Occipital lobe (tissue), 2 donors: ENCODE measurements around the gene ALDH1B1. TPM values are rescaled to one million over a fixed set of nuclear protein-coding genes. Genes with fewer than 3 reads are reported as not detected.
"Not testable (repeated sequence)": the region's sequence is repeated elsewhere in the genome, so short reads cannot be mapped to it uniquely, and the experiment has no call there.

Experiments used
- DNase-seq: peaks from one replicate; lab custom pipeline; 2025; lab: John Stamatoyannopoulos, UW
- total RNA-seq: library from RNA; depleted of rRNA; stranded (reverse); fragments of >200 nt; gene quantifications from one replicate; pipeline ENCODE4 v1.2.3, GENCODE V29; 2014

The ALDH1B1 gene
- total RNA-seq, 1 donor from 2014 or later = 11.9 TPM

DNA sequence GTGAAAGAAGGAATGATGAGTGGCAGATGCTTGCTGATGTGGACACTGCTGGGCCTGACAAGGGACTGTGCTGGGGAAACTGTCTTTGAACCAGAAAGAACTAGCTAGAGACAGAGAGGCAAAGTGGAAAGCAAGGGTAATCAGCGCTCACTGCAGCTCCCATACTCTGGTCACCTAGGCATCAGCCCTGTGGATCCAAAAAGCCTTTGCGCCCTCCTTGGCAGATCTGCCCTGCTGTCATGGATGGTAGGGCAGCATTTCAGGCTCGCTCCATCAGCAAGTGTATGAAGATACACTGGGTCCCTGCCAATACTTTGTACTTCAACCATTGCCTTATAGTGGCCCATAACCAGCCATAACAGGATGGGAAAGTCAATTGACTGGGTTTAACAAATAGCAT lies 6.6 kb upstream of the ALDH1B1 start:
- no peak for DNase-seq

DNA sequence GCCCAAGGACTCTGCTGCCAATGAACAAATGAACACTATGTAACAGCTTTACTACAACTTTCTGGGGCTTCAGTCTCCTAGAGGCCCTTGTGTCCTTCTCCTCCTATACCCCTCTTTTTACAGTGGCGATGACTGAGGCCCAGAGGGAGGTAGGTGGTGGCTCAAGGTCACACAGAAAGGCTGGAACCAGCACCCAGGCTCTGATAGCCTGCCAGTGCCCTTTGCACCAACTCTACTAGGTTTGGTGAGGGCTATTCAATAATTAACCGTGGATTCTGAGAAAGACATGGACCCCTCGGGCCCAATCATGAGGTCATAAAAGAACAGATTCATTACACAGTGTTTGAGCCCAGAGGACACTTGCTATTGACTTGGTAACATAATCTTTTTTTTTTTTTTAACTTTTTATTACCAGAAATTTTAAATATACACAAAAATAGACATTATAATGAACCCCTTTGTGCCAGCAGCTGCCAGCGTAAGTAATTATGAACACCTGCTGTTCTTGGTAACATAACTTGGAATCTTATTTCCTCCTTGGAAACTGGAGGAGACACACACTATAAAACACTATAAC lies 6.1 kb upstream of the ALDH1B1 start:
- DNase-seq = no peak

DNA sequence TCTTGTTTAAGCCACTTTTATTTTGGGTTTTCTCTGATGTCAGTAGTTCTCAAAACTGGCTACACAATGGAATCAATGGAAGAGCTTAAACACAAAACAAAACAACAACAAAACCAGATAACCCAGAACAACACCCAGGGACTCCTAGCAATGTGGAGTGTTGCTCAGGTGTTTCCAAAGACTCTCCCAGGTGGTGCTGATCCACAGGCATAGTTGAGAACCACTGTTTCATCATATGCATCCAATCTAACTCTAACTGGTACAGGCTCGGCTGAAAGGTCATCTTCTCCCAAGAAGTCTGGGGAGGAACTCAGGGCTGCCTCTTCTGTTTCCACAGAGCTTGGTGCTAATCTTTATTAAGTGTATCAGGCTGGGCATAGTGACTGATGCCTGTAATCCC lies 5.4 kb upstream of the ALDH1B1 start:
- no peak for DNase-seq

DNA sequence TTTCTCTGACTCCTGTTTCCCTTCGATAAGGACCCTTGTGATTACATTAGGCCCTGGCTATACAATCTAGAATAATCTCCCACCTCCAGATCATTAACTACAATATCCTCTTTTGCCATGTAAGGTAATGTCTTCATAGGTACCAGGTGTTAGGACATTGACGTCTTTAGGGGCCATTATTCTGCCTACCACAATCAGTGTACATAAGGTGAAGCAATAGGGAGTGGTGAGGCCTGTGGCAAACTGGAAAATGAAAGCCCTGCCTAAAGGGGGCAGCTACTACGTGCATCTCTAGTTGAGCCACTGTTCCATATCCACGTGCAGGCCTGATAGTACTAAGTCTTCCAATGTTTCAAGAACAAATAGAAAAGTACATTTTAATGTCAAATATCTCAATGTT lies 4.8 kb upstream of the ALDH1B1 start:
- DNase-seq = no peak

DNA sequence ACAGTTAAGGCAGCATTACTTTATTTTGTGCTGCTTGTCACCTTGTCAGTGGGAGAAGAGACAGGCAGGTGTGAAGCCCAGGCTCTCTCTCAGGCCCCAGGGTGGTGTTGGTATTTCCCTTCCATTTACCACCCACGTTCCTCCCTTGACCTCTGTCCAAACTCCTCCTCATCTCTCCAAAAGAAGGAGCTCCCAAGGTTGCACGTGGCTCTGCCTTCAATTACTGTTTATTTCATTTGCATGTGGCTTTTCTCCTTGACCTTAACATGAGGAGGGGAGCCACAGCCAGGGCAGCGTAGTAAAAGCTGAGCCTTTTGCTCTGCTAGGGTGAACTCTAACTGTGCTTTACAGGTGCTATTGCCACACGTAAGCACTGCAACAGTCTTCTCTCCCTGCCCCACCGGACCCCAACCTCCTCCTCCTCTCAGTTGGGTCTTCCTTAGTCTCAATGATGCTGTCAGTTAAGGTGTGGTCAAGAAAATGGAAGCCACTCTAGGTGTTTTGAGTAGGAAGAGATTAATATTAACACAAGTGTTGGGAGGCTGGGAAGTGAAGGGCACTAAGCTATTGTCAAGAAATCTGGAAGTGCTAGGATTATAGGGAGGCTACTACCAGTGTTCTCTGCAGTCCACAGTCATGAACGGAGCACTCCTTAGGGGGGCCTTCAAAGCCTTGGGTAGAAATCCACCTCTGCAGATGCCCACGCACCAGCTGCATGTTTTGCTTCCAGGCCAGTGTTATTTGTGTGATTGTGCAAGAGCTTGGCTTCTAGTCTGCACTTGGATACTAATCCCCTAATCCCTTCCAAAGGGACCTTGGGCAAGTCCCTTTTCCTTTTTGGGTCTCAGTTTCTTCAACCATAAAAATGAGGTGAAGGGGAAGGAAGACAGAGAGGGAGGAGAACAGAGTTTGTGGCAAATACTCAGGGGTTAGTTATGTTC lies 3.9 kb upstream of the ALDH1B1 start:
- DNase-seq = no peak

DNA sequence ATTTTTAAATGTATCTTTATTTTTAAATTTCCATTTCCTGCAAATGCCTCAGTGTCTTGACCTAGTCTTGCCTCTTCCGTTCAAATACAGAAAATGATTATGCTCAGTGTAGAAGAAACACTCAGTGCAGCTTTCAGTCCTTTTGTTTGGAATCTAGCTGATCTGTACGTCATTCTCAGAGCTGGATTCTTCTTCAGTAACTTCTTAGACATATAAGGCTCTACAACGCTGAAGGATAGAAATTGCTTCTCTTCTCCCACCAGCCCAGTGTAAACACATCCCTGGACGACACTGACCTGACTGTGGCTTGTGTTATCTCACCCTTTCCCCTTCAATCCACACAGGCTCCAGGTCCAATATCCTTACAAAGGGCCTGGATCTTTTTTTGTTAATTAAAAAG lies 3.2 kb upstream of the ALDH1B1 start:
- no peak for DNase-seq

DNA sequence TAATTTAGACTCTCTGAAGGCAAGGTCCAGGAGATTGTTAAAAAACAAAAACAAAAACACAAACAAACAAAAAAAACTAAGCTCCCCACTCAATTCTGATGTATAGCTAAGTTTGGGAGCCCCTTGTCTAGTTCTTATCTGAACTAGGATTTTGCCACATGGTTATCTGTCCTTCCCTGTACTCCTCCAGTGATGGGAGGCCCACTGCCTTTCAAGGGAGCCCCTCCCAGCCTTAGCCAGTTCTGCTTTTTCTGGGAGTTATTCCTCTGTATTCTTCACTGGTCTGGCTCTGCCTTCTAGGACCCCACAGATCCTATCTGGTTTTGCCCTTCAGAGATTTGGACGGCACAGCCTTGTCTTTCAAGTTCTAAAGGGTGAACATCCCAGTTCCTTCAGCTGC lies 2.1 kb upstream of the ALDH1B1 start:
- no peak for DNase-seq

DNA sequence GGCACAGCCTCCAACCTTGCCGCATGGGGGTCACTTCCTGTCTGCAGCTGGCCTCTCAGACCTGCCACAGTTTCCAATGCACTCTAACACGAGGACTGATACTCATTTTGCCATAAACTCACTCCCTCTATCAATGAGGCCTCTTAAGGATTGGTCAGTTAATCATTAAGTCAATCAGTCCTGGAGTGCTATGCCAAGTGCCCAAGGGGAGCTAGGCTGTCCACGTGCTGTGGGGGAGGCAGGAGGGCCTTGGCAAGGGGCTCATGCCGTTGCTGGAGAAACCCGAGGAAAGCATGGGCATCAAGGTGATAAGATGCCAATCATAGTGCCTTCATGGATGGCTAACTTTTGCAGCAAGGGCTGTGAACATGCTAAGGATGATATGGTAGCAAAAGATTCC lies 1.7 kb upstream of the ALDH1B1 start:
- DNase-seq = no peak

DNA sequence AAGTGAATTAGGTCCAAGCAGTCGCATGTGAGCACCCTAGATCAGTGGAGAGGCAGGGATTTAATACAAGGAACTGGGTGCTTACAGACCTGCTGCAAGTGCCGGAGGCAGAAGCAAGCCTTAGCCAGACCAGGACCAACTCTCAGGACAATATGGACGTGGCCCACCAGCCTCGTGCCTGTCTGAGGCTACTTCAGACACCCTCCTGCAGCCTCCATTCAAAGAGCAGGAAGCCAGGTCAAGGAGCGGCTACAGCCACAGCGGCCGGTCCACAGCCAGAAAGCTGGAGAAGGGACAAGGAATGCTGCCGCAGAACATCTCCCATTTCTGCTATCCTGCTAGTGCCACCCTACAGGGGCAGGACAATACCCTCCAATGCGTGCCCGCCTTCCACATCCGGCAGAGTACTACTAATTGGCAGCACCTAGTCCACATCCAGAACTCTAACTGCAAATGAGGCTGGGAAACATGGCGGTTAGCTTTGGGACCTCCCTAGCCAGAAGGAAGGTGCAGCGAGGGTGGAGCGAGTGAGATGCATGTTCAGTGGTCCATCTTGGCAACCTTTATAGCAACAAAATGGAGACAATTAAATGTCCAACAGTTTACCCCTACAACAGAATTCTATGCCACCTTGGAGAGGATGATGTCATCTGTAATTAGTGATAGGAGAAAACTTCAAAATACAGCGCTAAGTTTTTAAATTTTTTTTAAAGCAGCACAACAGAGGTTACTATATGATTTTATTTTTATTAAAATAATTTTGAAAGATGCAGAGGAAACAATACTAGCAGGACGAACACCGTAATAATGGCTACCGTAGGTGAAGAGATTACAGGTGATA lies 1.0 kb upstream of the ALDH1B1 start:
- DNase-seq = no peak

DNA sequence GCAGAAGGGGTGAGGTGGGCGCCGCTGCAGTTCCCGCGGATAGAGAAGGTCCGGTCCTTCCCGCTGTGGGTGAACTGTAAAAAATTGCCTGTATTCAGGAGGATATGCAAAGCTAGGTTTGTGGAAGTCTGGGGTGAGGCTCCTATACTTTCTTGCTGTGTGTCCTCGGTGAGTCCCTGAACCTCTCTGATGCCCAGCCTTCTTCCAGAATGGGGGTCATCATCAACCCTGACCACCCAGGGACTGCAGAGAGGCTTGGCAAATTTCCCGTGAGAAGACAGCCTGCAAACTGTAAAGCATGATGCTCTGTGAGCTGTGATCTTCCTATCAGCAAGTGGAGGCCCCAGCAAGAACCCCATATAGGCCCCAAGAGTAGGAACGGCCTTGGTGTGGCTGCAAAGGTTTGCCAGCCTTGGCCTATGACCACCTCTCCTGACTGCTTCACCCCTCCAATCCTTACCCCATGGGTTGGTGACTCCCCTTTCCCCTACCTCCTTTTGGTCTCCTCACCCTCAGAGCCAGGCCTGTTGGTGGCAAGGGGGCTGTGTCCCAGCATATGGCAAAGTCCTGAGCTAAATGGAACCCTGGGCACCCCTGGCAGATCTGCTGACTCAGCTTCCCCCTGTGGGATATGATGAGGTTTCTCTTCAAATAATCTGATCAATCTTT lies 760 bp downstream of the ALDH1B1 start:
- no peak for DNase-seq

DNA sequence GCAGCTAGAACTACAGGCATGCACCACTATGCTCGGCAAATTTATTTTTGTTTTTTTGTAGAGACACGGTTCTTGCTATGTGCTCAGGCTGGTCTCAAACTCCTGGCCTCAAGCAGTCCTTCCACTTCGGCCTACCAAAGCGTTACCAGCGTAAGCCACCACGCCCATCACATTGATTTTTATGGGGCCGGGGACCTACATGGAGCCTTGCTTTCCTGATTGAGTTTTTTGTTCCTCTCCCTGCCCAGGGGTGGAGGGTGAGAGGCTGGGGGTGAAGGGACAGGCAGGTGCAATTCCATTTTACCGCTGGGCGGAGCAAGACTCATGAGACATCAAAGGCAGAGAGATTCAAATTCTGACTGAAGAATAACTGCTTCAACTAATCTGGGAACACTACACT lies 1.9 kb downstream of the ALDH1B1 start:
- no peak for DNase-seq

DNA sequence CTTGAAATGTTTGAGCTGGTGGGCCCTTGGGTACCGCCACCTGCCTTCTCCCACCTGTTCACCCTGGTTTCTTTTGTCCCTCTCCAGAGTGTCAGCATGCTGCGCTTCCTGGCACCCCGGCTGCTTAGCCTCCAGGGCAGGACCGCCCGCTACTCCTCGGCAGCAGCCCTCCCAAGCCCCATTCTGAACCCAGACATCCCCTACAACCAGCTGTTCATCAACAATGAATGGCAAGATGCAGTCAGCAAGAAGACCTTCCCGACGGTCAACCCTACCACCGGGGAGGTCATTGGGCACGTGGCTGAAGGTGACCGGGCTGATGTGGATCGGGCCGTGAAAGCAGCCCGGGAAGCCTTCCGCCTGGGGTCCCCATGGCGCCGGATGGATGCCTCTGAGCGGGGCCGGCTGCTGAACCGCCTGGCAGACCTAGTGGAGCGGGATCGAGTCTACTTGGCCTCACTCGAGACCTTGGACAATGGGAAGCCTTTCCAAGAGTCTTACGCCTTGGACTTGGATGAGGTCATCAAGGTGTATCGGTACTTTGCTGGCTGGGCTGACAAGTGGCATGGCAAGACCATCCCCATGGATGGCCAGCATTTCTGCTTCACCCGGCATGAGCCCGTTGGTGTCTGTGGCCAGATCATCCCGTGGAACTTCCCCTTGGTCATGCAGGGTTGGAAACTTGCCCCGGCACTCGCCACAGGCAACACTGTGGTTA lies 3.3 kb downstream of the ALDH1B1 start:
- DNase-seq = no peak

DNA sequence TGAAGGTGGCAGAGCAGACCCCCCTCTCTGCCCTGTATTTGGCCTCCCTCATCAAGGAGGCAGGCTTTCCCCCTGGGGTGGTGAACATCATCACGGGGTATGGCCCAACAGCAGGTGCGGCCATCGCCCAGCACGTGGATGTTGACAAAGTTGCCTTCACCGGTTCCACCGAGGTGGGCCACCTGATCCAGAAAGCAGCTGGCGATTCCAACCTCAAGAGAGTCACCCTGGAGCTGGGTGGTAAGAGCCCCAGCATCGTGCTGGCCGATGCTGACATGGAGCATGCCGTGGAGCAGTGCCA lies 3.8 kb downstream of the ALDH1B1 start:
- DNase-seq = no peak

DNA sequence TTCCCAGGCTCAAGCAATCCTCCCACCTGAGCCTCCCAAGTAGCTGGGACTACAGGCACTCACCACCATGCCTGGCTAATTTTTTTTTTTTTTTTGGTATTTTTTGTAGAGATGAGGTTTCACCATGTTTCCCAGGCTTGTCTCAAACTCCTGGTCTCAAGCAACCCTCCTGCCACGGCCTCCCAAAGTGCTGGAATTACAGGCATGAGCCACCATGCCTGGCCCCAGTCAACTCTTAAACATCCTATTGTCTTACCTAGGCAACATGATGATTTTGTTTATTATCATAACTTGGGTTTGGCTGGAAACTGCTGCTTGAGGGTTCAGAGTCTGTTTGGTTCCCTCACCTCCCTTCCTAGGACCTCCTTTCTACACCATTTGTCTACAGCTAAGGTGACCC lies 6.7 kb downstream of the ALDH1B1 start:
- not testable (repeated sequence) for DNase-seq

DNA sequence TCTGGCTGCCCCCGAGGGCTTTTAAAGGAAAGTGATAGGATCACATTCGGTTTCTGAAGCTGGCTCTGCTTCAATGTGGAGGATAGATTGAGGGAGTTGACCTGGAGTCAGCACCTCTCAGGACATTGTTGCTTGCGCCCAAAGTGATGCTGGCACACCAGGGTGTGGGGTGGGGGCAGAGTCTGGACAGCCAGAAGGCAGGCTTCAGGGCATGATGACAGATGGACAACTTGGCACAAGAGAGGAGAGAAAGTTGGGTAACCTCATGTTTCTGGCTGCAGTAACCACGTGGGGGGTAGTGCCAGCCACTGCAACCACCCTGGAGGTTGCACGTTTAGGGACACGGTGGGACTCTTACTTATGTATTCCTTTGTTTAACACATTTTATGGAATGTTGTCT lies 9.5 kb downstream of the ALDH1B1 start:
- no peak for DNase-seq

DNA sequence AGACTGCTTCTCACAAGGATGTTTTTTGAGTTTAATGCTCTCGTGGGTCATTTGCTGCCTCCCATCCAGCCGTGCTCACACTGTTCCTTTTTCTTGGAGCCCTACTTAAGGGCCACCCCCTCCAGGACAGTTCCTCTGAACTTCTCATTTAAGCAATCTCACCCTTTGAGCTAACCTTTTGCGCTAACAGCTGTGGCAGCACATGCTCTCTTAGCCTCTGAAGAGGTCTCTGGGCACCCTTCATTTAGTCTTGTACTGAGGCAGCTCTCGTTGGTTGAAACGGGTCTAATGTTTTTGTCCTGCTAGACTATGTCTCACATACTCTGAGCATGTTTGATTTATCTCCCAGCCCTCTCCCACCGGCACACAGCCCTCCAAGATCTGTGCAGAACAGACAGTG lies 11.8 kb downstream of the ALDH1B1 start:
- no peak for DNase-seq

DNA sequence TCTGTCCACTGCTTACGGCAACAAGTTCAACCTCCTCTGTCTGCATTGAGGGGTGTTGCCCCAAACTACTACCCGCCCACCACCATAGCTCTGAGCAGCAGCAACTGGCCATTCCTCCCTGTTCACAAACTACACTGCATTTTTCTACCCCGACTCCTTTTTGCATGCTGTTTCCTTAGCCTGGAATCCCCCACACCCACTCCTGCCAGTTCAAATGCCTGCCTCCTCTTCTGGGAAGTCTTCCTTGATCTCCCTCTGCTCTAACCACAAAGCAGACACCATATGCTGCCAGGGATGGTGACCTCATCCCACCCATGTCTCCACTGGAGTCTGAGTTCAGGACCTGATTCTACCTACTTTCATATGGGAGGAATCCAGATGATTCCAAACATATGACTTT lies 13.3 kb downstream of the ALDH1B1 start:
- no peak for DNase-seq

DNA sequence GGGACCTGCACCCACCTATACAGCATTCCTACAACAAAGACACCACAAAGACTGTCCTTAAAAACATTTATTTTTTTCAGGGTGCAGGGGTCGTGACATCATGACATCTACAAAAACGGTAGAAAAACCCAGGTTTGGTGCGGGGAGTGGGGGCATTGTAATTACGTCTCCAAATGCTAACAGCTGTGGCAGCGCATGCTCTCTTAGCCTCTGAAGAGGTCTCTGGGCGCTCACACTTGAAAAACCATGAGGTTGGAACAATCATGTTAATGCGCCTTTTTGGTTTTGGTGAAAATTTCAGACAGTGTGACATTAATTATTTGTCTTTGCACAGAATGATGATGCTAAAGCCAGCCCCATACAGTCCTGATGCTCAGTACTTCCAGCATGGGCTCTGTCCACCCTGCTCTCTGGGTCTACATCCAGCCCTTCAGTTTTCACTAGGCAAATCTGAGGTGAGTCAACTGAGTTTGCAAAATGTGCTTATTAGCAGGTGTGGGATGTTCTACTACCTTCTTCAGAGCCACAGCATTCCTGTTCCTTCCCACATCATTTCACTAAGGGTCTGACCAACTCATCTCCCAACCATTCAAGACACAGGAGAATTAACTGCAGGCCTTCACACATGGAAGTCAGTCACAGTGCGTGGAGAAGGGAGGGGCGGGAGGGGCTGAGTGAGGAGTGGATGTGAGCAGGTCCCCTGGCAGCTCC lies 14.1 kb downstream of the ALDH1B1 start:
- no peak for DNase-seq

DNA sequence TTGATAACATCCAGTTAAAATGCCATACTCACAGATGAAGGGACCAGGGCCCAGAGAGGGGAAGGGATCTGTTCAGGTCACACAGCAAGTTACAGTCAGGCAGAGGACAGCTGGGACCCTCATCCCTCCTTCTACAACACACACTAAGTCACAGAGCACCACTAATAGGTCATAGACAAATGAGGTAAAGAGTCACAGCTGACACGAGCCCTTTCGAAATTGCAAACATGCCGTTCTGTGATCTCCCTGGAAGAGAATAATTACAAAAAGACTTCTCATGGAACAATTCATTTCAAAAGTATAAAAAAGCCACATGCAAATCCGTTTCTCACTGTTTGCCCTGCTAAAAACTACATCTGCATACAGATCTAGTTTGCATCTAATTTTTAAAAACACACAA lies 16.2 kb downstream of the ALDH1B1 start:
- no peak for DNase-seq

DNA sequence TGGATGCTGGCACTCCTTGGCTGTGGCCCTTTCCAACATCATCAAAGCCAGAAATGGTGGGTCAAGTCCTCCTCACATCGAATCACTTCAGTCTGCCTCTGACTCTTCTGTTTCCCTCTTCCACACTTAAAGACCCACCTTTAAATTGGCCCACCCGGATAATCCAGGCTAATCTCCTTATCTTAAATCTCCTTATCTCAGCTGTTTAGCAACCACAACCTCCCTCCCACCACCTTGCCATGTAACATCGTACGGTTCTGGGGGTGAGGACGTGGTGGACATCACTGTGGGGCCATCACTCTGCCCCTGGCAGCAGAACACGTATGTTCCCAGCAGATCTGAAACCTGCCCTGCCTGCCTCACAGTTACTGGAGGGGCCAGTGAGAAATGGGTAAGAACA lies 20.2 kb downstream of the ALDH1B1 start:
- DNase-seq = no peak

DNA sequence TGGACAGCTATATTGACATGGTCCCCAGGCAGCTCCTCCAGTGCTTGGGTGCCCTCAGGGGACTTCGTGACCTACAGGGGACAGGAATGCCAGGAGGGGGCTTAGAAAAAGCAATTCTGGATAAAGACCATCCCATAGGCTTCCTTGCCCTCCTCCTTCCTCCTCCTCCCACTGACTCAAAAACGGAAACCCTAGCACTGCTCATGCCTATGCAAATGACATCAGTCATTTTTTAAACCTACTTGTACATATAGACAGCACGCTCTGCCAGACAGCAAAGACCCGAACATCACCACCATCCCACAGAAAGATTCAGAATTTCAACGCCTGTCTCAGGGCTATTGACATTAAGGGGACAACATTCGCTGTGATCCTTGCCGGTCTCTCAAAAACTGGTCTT lies 20.8 kb downstream of the ALDH1B1 start:
- DNase-seq = no peak
